CD4-positive, CD25-positive, alpha-beta regulatory T cell (primary cell): Measurements from ENCODE around the gene AVPI1. TPM values are rescaled to one million over a fixed set of nuclear protein-coding genes. Genes with fewer than 3 reads are reported as not detected.
"Not testable (repeated sequence)": the region's sequence is repeated elsewhere in the genome, so short reads cannot be mapped to it uniquely, and the experiment has no call there.

Experiments
- ATAC-seq, 2 donors: fragments of 150-1000 bp; cut with Tn5 transposase; one replicate each; pipeline ENCODE4 v1.10.0; 2021; ENCODE audit warnings: low read depth in 2 of 2, moderate number of reproducible peaks in 2 of 2, moderate library complexity in 1 of 2
- DNase-seq, 3 donors: peaks; one replicate each; pipeline versions ENCODE4 v3.0.0 to v3.0.0-alpha.2; 2012 to 2022; ENCODE audit warnings: mixed read lengths in 1 of 3
- H3K27ac ChIP-seq: one replicate; pipeline ENCODE4 v1.7.0; 2013; ENCODE audit warnings: mild to moderate bottlenecking, low read length; ENCODE audit not compliant: insufficient read depth, poor library complexity, severe bottlenecking
- H3K27me3 ChIP-seq: one replicate; pipeline ENCODE4 v1.7.0; 2013; ENCODE audit warnings: low read length; ENCODE audit not compliant: control insufficient read depth, insufficient read depth
- H3K36me3 ChIP-seq: one replicate; pipeline ENCODE4 v1.7.0; 2013; ENCODE audit warnings: mild to moderate bottlenecking, low read length, moderate library complexity; ENCODE audit not compliant: control insufficient read depth, insufficient read depth
- H3K4me1 ChIP-seq: 2 replicates; pipeline ENCODE4 v1.7.0; 2013; ENCODE audit warnings: mild to moderate bottlenecking, low read length; ENCODE audit not compliant: insufficient read depth, control insufficient read depth, poor library complexity, severe bottlenecking
- H3K4me3 ChIP-seq: one replicate; pipeline ENCODE4 v1.7.0; 2013; ENCODE audit warnings: low read depth, mild to moderate bottlenecking, low read length, moderate library complexity
- H3K9me3 ChIP-seq, 2 experiments: 1 replicate in 1 of 2; 2 replicates in 1 of 2; pipeline ENCODE4 v1.7.0; 2013; ENCODE audit warnings: low read length in 2 of 2, mild to moderate bottlenecking in 1 of 2, moderate library complexity in 1 of 2; ENCODE audit not compliant: control insufficient read depth in 2 of 2
- H3K27ac Mint-ChIP-seq, 3 donors: one replicate each; pipeline ENCODE4 v1.8.0; 2020 to 2022; ENCODE audit warnings: mild to moderate bottlenecking in 3 of 3, mixed read lengths in 3 of 3, moderate library complexity in 2 of 3
- H3K27me3 Mint-ChIP-seq: one replicate; pipeline ENCODE4 v1.8.0; 2022; ENCODE audit warnings: mild to moderate bottlenecking, mixed read lengths
- H3K36me3 Mint-ChIP-seq: one replicate; pipeline ENCODE4 v1.8.0; 2020; ENCODE audit warnings: mixed read lengths
- H3K4me1 Mint-ChIP-seq, 4 donors: one replicate each; pipeline ENCODE4 v1.8.0; 2020 to 2022; ENCODE audit warnings: mixed read lengths in 4 of 4, mild to moderate bottlenecking in 1 of 4
- H3K4me3 Mint-ChIP-seq, 4 donors: one replicate each; pipeline ENCODE4 v1.8.0; 2020 to 2022; ENCODE audit warnings: mild to moderate bottlenecking in 4 of 4, mixed read lengths in 4 of 4, moderate library complexity in 3 of 4
- H3K9me3 Mint-ChIP-seq, 7 donors: one replicate each; pipeline ENCODE4 v1.8.0; 2020 to 2022; ENCODE audit warnings: mixed read lengths in 7 of 7, mild to moderate bottlenecking in 3 of 7, moderate library complexity in 2 of 7
- polyA plus RNA-seq, 4 donors: library from polyadenylated mRNA; unstranded; fragments of 300-500 nt; fragmentation: Illumina TruSeq; gene quantifications; one replicate each; pipeline ENCODE4 v1.2.3, GENCODE V29; 2021
- total RNA-seq: library from RNA; stranded (reverse); gene quantifications from one replicate; pipeline ENCODE4 v1.2.3, GENCODE V29; 2022

Gene AVPI1
- total and polyA plus RNA-seq, 5 donors from 2014 or later: 1.9 to 11.1 (median 3.0) TPM

GRCh38 chr10:97684368-97684713 lies 2.7 kb downstream of the AVPI1 start:
- peaks cover 10 to 31% (median 18%) of the 10 kb centered on the region in 4 donors for H3K4me1 Mint-ChIP-seq
- not testable (repeated sequence) for H3K9me3 ChIP-seq, H3K27me3 Mint-ChIP-seq, DNase-seq, H3K4me3 ChIP-seq, H3K9me3 Mint-ChIP-seq, H3K27ac ChIP-seq, ATAC-seq, H3K36me3 ChIP-seq, H3K36me3 Mint-ChIP-seq, H3K27me3 ChIP-seq, H3K27ac Mint-ChIP-seq
- peak overlapping the region in 1 of 4 donors; percentile 4 for H3K4me3 Mint-ChIP-seq
- H3K4me1 ChIP-seq: peaks cover 16% of the 10 kb centered on the region

GRCh38 chr10:97683556-97684367 lies 3.3 kb downstream of the AVPI1 start:
- no peaks in the 10 kb centered on the region for H3K9me3 ChIP-seq
- no peaks in the 10 kb centered on the region for H3K36me3 ChIP-seq
- H3K27me3 Mint-ChIP-seq: no peaks in the 10 kb centered on the region
- H3K9me3 Mint-ChIP-seq: no peaks in the 10 kb centered on the region
- ATAC-seq (no peak), DNase-seq (no peak)
- no peak overlapping the region for H3K27ac Mint-ChIP-seq
- H3K4me3 ChIP-seq: no peak overlapping the region
- H3K4me1 Mint-ChIP-seq: peaks cover 10 to 31% (median 18%) of the 10 kb centered on the region in 4 donors
- peak overlapping the region in 2 of 4 donors; percentile 27 to 41 for H3K4me3 Mint-ChIP-seq
- H3K36me3 Mint-ChIP-seq: no peaks in the 10 kb centered on the region
- H3K27ac ChIP-seq: no peak overlapping the region
- peaks cover 16% of the 10 kb centered on the region for H3K4me1 ChIP-seq
- no peaks in the 10 kb centered on the region for H3K27me3 ChIP-seq

DNA sequence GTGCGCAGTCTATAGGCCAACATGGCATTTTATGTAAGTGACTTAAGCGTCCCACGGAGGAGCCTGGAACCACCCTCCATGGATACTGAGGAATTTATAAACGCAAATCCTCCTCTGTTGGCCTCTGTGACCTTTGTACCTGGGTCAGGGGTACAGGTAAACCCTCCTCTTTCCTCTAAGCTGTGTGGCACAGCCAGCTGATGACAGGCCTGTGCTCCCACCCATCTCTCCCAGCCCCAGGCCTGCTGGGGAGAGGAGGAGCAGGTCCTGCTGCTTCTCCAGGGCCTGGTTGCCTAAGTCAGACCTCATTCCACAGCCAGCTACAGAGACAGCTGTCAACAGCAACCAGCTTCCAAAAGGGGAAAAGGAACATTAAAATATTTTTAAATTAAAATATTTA lies 5.0 kb downstream of the AVPI1 start:
- peaks cover 11% of the 10 kb centered on the region for H3K4me1 ChIP-seq
- H3K9me3 Mint-ChIP-seq: no peaks in the 10 kb centered on the region
- no peaks in the 10 kb centered on the region for H3K27me3 Mint-ChIP-seq
- H3K27ac Mint-ChIP-seq: no peak overlapping the region
- no peak overlapping the region for H3K4me3 Mint-ChIP-seq
- no peaks in the 10 kb centered on the region for H3K9me3 ChIP-seq
- H3K4me3 ChIP-seq: no peak overlapping the region
- ATAC-seq (no peak), DNase-seq (no peak)
- H3K36me3 Mint-ChIP-seq: no peaks in the 10 kb centered on the region
- H3K4me1 Mint-ChIP-seq: peaks cover 4 to 26% (median 10%) of the 10 kb centered on the region in 4 donors
- H3K36me3 ChIP-seq: peaks cover 2% of the 10 kb centered on the region
- no peak overlapping the region for H3K27ac ChIP-seq
- H3K27me3 ChIP-seq: no peaks in the 10 kb centered on the region

DNA sequence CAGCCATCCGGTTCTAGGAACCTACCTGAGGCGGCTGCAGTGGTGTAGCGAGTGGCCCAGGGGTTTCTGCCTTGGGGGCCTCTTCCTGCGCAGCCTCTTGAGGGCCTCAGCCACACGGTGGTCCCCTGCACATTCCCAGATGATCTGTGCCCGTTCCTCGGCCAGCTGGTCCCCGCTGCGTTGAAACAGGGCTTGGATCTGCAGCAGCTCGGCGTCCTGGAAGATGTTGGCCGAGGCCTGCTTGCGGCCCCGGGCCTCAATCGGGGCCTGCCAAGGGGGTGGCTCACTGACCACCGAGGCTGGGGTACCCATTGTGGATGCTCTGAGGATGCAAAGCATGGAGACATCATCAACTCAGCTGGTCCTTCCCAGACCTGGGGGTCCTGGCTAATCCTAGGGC lies 7.4 kb downstream of the AVPI1 start:
- H3K9me3 ChIP-seq: no peaks in the 10 kb centered on the region
- peaks cover 3% of the 10 kb centered on the region for H3K4me1 ChIP-seq
- ATAC-seq (no peak), DNase-seq (no peak)
- H3K36me3 Mint-ChIP-seq: peaks cover 4% of the 10 kb centered on the region
- no peaks in the 10 kb centered on the region for H3K9me3 Mint-ChIP-seq
- peaks cover 15% of the 10 kb centered on the region for H3K36me3 ChIP-seq
- no peak overlapping the region for H3K4me3 Mint-ChIP-seq
- peaks cover 0 to 7% (median 5%) of the 10 kb centered on the region in 4 donors for H3K4me1 Mint-ChIP-seq
- no peak overlapping the region for H3K4me3 ChIP-seq
- H3K27ac Mint-ChIP-seq: no peak overlapping the region
- no peaks in the 10 kb centered on the region for H3K27me3 Mint-ChIP-seq
- H3K27me3 ChIP-seq: no peaks in the 10 kb centered on the region
- H3K27ac ChIP-seq: no peak overlapping the region

DNA sequence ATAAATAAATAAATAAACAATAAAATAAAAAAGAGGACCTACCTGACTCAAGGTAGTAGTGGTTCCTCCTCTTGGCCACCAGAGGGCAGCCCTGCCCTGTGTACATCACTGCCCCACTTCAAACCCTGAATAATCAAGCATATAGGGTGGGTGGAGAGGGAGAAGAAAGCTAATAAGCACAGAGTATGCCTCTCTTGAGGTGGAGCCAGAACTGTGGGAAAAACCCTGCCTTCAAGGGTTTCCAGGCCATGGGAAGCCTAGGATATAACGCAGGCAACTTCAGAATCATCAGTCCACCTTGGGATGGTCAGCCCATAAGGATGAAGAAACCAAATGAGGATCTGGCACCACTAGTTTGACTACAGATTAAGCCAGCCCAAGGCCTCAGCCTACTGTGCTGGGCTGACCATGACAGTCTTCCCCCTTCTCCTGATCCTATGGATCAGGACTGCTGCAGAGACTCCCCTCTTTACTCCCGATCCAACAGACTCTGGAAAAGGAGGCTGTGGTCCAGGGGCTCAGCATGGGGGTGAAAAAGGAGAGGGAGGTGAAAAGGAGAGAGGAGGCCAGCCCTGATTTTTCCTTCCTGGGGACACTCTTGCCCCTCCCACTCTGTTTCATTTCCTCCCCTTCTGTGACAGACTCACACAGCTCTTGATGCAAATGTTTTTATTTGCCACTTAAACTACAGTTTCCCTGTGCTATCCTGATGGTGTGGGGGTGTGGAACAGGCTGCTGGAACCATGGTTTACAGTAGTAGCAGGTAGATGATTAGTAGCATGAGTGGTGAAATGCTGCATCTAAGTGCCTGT lies 10.1 kb downstream of the AVPI1 start:
- no peak overlapping the region for H3K27ac ChIP-seq
- peaks cover 26% of the 10 kb centered on the region for H3K36me3 ChIP-seq
- Mint-ChIP-seq H3K4me1 (peaks cover 0 to 6% (median 4%) of the 10 kb centered on the region in 4 donors), H3K27ac (peak overlapping the region in 1 of 3 donors; percentile 20), H3K27me3 (no peaks in the 10 kb centered on the region), H3K36me3 (peaks cover 18% of the 10 kb centered on the region), H3K9me3 (no peaks in the 10 kb centered on the region), H3K4me3 (no peak overlapping the region)
- no peak overlapping the region for H3K4me3 ChIP-seq
- peaks cover 3% of the 10 kb centered on the region for H3K4me1 ChIP-seq
- ATAC-seq: peak; percentile 78 to 87
- no peaks in the 10 kb centered on the region for H3K9me3 ChIP-seq
- DNase-seq: peak; percentile 35 to 68 (median 57)
- H3K27me3 ChIP-seq: no peaks in the 10 kb centered on the region

GRCh38 chr10:97675222-97675621 lies 11.8 kb downstream of the AVPI1 start:
- Mint-ChIP-seq H3K36me3 (peaks cover 22% of the 10 kb centered on the region), H3K4me1 (peaks cover 0 to 5% (median 0%) of the 10 kb centered on the region in 4 donors)
- ATAC-seq: no peak

GRCh38 chr10:97673736-97674525 lies 13.1 kb downstream of the AVPI1 start:
- peaks cover 22% of the 10 kb centered on the region for H3K36me3 Mint-ChIP-seq
- DNase-seq: no peak
- Histone ChIP-seq H3K4me3 (no peak overlapping the region), H3K4me1 (peaks cover 3% of the 10 kb centered on the region), H3K9me3 (no peaks in the 10 kb centered on the region), H3K36me3 (peaks cover 35% of the 10 kb centered on the region), H3K27ac (no peak overlapping the region), H3K27me3 (no peaks in the 10 kb centered on the region)
- peaks cover 0 to 5% (median 0%) of the 10 kb centered on the region in 4 donors for H3K4me1 Mint-ChIP-seq
- H3K27ac Mint-ChIP-seq: peak overlapping the region in 2 of 3 donors; percentile 29 to 41
- H3K4me3 Mint-ChIP-seq: no peak overlapping the region
- H3K27me3 Mint-ChIP-seq: no peaks in the 10 kb centered on the region
- no peaks in the 10 kb centered on the region for H3K9me3 Mint-ChIP-seq
- ATAC-seq: no peak

More at GRCh38 chr10:97675222-97675621, 11.8 kb downstream of the AVPI1 start:
- no peak overlapping the region for H3K4me3 Mint-ChIP-seq
- peaks cover 29% of the 10 kb centered on the region for H3K36me3 ChIP-seq
- no peaks in the 10 kb centered on the region for H3K27me3 Mint-ChIP-seq
- no peak overlapping the region for H3K27ac Mint-ChIP-seq
- H3K27ac ChIP-seq: no peak overlapping the region
- H3K4me3 ChIP-seq: no peak overlapping the region
- H3K9me3 ChIP-seq: no peaks in the 10 kb centered on the region
- no peaks in the 10 kb centered on the region for H3K9me3 Mint-ChIP-seq
- peaks cover 3% of the 10 kb centered on the region for H3K4me1 ChIP-seq
- DNase-seq: no peak
- H3K27me3 ChIP-seq: no peaks in the 10 kb centered on the region
